ENCODE data around the gene EXD2.
A peak's percentile ranks its signal among the peaks of the same experiment; 100 is the strongest.

EXD2 gene

GRCh38 chr14:69226736-69227135 is 35.4 kb downstream of the EXD2 start:
- Histone ChIP-seq H3K27ac (ENCODE audit: low read depth, low read length) (no peak overlapping the region), H4K91ac (ENCODE audit: low read depth, low read length) (no peak overlapping the region), H2AFZ (ENCODE audit: insufficient read depth, low read length, poor library complexity) (no peak overlapping the region), H2BK12ac (ENCODE audit: low read length) (no peak overlapping the region), H3K4me3 (ENCODE audit: low read depth, low read length) (no peak overlapping the region), H3K79me1 (ENCODE audit: low read length) (no peaks in the 10 kb centered on the region), H3K4ac (ENCODE audit: low read depth, low read length) (no peak overlapping the region), H3K14ac (ENCODE audit: low read length) (no peak overlapping the region), H2AK5ac (ENCODE audit: low read length) (no peak overlapping the region), H3K27me3 (ENCODE audit: insufficient read depth, low read length) (no peaks in the 10 kb centered on the region), H4K12ac (ENCODE audit: low read depth, low read length) (no peak overlapping the region), H3K4me2 (ENCODE audit: low read length) (no peak overlapping the region), H3K23ac (ENCODE audit: low read length) (no peak overlapping the region), H4K8ac (ENCODE audit: low read depth, low read length) (no peak overlapping the region), H2BK120ac (ENCODE audit: insufficient read depth, low read length, poor library complexity) (no peak overlapping the region), H2BK5ac (ENCODE audit: low read depth, low read length, poor library complexity) (no peak overlapping the region), H3K9me3 (ENCODE audit: insufficient read depth, low read depth, low read length) (no peaks in the 10 kb centered on the region), H3K36me3 (ENCODE audit: control insufficient read depth in 1 of 2, insufficient read depth in 2 of 2, low read length in 2 of 2) (peaks cover 0 to 1% of the 10 kb centered on the region in 2 experiments), H3K9ac (ENCODE audit: low read length) (no peak overlapping the region), H3K79me2 (ENCODE audit: control insufficient read depth, insufficient read depth, low read length, poor library complexity) (no peaks in the 10 kb centered on the region), H3K4me1 (ENCODE audit: control insufficient read depth in 1 of 2, insufficient read depth in 2 of 2, low read length in 2 of 2) (peaks cover 0 to 2% of the 10 kb centered on the region in 2 experiments), H3K18ac (ENCODE audit: low read length) (no peak overlapping the region)
- no peak for DNase-seq
- WGBS (ENCODE audit: extremely low coverage, insufficient coverage, insufficient read length): no CpG with 5 or more reads among the region's 2 CpGs

DNA sequence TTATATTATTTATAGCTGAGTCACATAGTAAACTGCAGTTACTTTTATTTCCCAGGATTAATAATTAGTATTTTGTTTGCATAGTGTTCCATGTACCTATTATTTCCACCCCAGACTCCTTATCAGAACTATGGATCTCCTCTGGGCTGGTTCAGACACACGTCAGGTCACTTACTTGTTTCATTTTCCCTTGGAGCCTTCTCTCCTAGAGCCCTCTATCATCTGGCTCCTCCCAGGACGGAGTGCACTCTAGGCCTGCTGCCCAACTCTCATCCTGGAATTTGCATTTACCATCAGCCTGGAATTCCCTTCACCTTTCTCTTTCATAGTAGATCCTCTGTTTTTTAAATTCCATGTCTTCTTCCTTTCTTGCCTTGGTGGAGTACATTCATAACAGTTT is 40.2 kb downstream of the EXD2 start:
- Histone ChIP-seq H2BK120ac (ENCODE audit: insufficient read depth, low read length, poor library complexity) (no peak overlapping the region), H4K91ac (ENCODE audit: low read depth, low read length) (no peak overlapping the region), H3K23ac (ENCODE audit: low read length) (no peak overlapping the region), H3K27me3 (ENCODE audit: insufficient read depth, low read length) (no peaks in the 10 kb centered on the region), H3K4me1 (ENCODE audit: control insufficient read depth in 1 of 2, insufficient read depth in 2 of 2, low read length in 2 of 2) (peaks cover 0 to 2% of the 10 kb centered on the region in 2 experiments), H3K27ac (ENCODE audit: low read depth, low read length) (no peak overlapping the region), H3K79me2 (ENCODE audit: control insufficient read depth, insufficient read depth, low read length, poor library complexity) (no peaks in the 10 kb centered on the region), H3K4ac (ENCODE audit: low read depth, low read length) (no peak overlapping the region), H2BK5ac (ENCODE audit: low read depth, low read length, poor library complexity) (no peak overlapping the region), H3K18ac (ENCODE audit: low read length) (no peak overlapping the region), H3K79me1 (ENCODE audit: low read length) (no peaks in the 10 kb centered on the region), H3K9me3 (ENCODE audit: insufficient read depth, low read depth, low read length) (no peaks in the 10 kb centered on the region), H2BK12ac (ENCODE audit: low read length) (no peak overlapping the region), H3K4me2 (ENCODE audit: low read length) (no peak overlapping the region), H2AFZ (ENCODE audit: insufficient read depth, low read length, poor library complexity) (no peak overlapping the region), H3K36me3 (ENCODE audit: control insufficient read depth in 1 of 2, insufficient read depth in 2 of 2, low read length in 2 of 2) (peaks cover 5 to 6% of the 10 kb centered on the region in 2 experiments), H2AK5ac (ENCODE audit: low read length) (no peak overlapping the region), H3K14ac (ENCODE audit: low read length) (no peak overlapping the region), H4K8ac (ENCODE audit: low read depth, low read length) (no peak overlapping the region), H4K12ac (ENCODE audit: low read depth, low read length) (no peak overlapping the region), H3K4me3 (ENCODE audit: low read depth, low read length) (no peak overlapping the region), H3K9ac (ENCODE audit: low read length) (no peak overlapping the region)
- DNase-seq: peak in 1 of 2 donors; percentile 1
- no CpG with 5 or more reads among the region's 2 CpGs for WGBS (ENCODE audit: extremely low coverage, insufficient coverage, insufficient read length)

- DNase-seq: no peak
- Histone ChIP-seq H3K36me3 (ENCODE audit: control insufficient read depth in 1 of 2, insufficient read depth in 2 of 2, low read length in 2 of 2) (peaks cover 8 to 12% of the 10 kb centered on the region in 2 experiments), H4K91ac (ENCODE audit: low read depth, low read length) (no peak overlapping the region), H4K8ac (ENCODE audit: low read depth, low read length) (no peak overlapping the region), H3K4ac (ENCODE audit: low read depth, low read length) (no peak overlapping the region), H3K4me2 (ENCODE audit: low read length) (no peak overlapping the region), H3K4me1 (ENCODE audit: control insufficient read depth in 1 of 2, insufficient read depth in 2 of 2, low read length in 2 of 2) (peaks cover 0 to 2% of the 10 kb centered on the region in 2 experiments), H3K9me3 (ENCODE audit: insufficient read depth, low read depth, low read length) (no peaks in the 10 kb centered on the region), H3K27ac (ENCODE audit: low read depth, low read length) (no peak overlapping the region), H3K79me1 (ENCODE audit: low read length) (no peaks in the 10 kb centered on the region), H3K9ac (ENCODE audit: low read length) (no peak overlapping the region), H3K79me2 (ENCODE audit: control insufficient read depth, insufficient read depth, low read length, poor library complexity) (no peaks in the 10 kb centered on the region), H3K27me3 (ENCODE audit: insufficient read depth, low read length) (no peaks in the 10 kb centered on the region), H2AK5ac (ENCODE audit: low read length) (no peak overlapping the region), H3K14ac (ENCODE audit: low read length) (no peak overlapping the region), H2AFZ (ENCODE audit: insufficient read depth, low read length, poor library complexity) (no peak overlapping the region), H3K23ac (ENCODE audit: low read length) (no peak overlapping the region), H3K4me3 (ENCODE audit: low read depth, low read length) (no peak overlapping the region), H4K12ac (ENCODE audit: low read depth, low read length) (no peak overlapping the region), H2BK12ac (ENCODE audit: low read length) (no peak overlapping the region), H2BK5ac (ENCODE audit: low read depth, low read length, poor library complexity) (no peak overlapping the region), H2BK120ac (ENCODE audit: insufficient read depth, low read length, poor library complexity) (no peak overlapping the region), H3K18ac (ENCODE audit: low read length) (no peak overlapping the region)
- no CpG with 5 or more reads among the region's 3 CpGs for WGBS (ENCODE audit: extremely low coverage, insufficient coverage, insufficient read length)
Observed at GRCh38 chr14:69232388-69232787, 41.1 kb downstream of the EXD2 start.

- Histone ChIP-seq H2AK5ac (ENCODE audit: low read length) (no peak overlapping the region), H3K9ac (ENCODE audit: low read length) (no peak overlapping the region), H2BK12ac (ENCODE audit: low read length) (no peak overlapping the region), H2BK120ac (ENCODE audit: insufficient read depth, low read length, poor library complexity) (no peak overlapping the region), H3K79me2 (ENCODE audit: control insufficient read depth, insufficient read depth, low read length, poor library complexity) (no peaks in the 10 kb centered on the region), H3K27ac (ENCODE audit: low read depth, low read length) (no peak overlapping the region), H4K12ac (ENCODE audit: low read depth, low read length) (no peak overlapping the region), H3K14ac (ENCODE audit: low read length) (no peak overlapping the region), H3K36me3 (ENCODE audit: control insufficient read depth in 1 of 2, insufficient read depth in 2 of 2, low read length in 2 of 2) (peaks cover 11 to 20% of the 10 kb centered on the region in 2 experiments), H3K79me1 (ENCODE audit: low read length) (no peaks in the 10 kb centered on the region), H3K4me3 (ENCODE audit: low read depth, low read length) (no peak overlapping the region), H2AFZ (ENCODE audit: insufficient read depth, low read length, poor library complexity) (no peak overlapping the region), H4K8ac (ENCODE audit: low read depth, low read length) (no peak overlapping the region), H3K18ac (ENCODE audit: low read length) (no peak overlapping the region), H3K27me3 (ENCODE audit: insufficient read depth, low read length) (no peaks in the 10 kb centered on the region), H4K91ac (ENCODE audit: low read depth, low read length) (no peak overlapping the region), H3K23ac (ENCODE audit: low read length) (no peak overlapping the region), H3K9me3 (ENCODE audit: insufficient read depth, low read depth, low read length) (no peaks in the 10 kb centered on the region), H3K4me1 (ENCODE audit: control insufficient read depth in 1 of 2, insufficient read depth in 2 of 2, low read length in 2 of 2) (peaks cover 0 to 2% of the 10 kb centered on the region in 2 experiments), H2BK5ac (ENCODE audit: low read depth, low read length, poor library complexity) (no peak overlapping the region), H3K4me2 (ENCODE audit: low read length) (no peak overlapping the region), H3K4ac (ENCODE audit: low read depth, low read length) (no peak overlapping the region)
- no peak for DNase-seq
Observed at GRCh38 chr14:69234106-69234505, 42.8 kb downstream of the EXD2 start.

All from trophoblast cell (in vitro differentiated cells and primary cell).